DOHH2 (cell line): ENCODE measurements around the gene CCDC116.
A peak's percentile ranks its signal among the peaks of the same experiment; 100 is the strongest.

Experiments used
- H3F3A ChIP-seq: fragments of 200-600 bp; sonication (generic), shearing (Covaris generic); 2 replicates; pipeline ENCODE4 v1.6.0; 2016; ENCODE audit warnings: antibody characterized with exemption, mild to moderate bottlenecking; ENCODE audit not compliant: control insufficient read depth, insufficient read depth
- H3K27ac ChIP-seq: fragments of 200-600 bp; sonication (generic); 2 replicates; pipeline ENCODE4 v1.5.1; 2014; ENCODE audit warnings: low read depth, mild to moderate bottlenecking, low read length, moderate library complexity
- H3K27me3 ChIP-seq: fragments of 200-600 bp; sonication (generic); 2 replicates; pipeline ENCODE4 v1.6.1; 2014; ENCODE audit warnings: mild to moderate bottlenecking, low read length, mixed read lengths; ENCODE audit not compliant: control insufficient read depth
- H3K36me3 ChIP-seq: fragments of 200-600 bp; sonication (generic); 2 replicates; pipeline ENCODE4 v1.6.1; 2014; ENCODE audit warnings: mild to moderate bottlenecking, low read length, moderate library complexity, mixed read lengths; ENCODE audit not compliant: control insufficient read depth
- H3K4me1 ChIP-seq: fragments of 200-600 bp; sonication (generic); 2 replicates; pipeline ENCODE4 v1.6.1; 2014; ENCODE audit warnings: mild to moderate bottlenecking, low read length, mixed read lengths; ENCODE audit not compliant: control insufficient read depth
- H3K4me2 ChIP-seq: fragments of 200-600 bp; sonication (generic); 2 replicates; pipeline ENCODE4 v1.6.0; 2014; ENCODE audit warnings: mild to moderate bottlenecking, low read length, moderate library complexity
- H3K4me3 ChIP-seq: fragments of 200-600 bp; sonication (generic); 2 replicates; pipeline ENCODE4 v1.5.1; 2014; ENCODE audit warnings: mild to moderate bottlenecking, low read length, mixed read lengths
- H3K79me2 ChIP-seq: fragments of 200-600 bp; sonication (generic); 2 replicates; pipeline ENCODE4 v1.6.1; 2014; ENCODE audit warnings: mild to moderate bottlenecking, low read length, mixed read lengths; ENCODE audit not compliant: control insufficient read depth
- H3K9me2 ChIP-seq: fragments of 200-600 bp; sonication (generic); replicated peaks from 2 replicates; pipeline ENCODE4 v1.6.1; 2014; ENCODE audit warnings: mild to moderate bottlenecking, low read length, mixed read lengths; ENCODE audit not compliant: control insufficient read depth
- H3K9me3 ChIP-seq: fragments of 200-600 bp; sonication (generic); 2 replicates; pipeline ENCODE4 v1.6.1; 2014; ENCODE audit warnings: antibody characterized with exemption, low read length, mixed read lengths; ENCODE audit not compliant: control insufficient read depth, insufficient read depth
- H4K20me1 ChIP-seq: fragments of 200-600 bp; sonication (generic); 2 replicates; pipeline ENCODE4 v1.6.0; 2014; ENCODE audit warnings: low read depth, mild to moderate bottlenecking, antibody characterized with exemption, low read length, moderate library complexity; ENCODE audit not compliant: control insufficient read depth, insufficient read depth
- CTCF ChIP-seq: fragments of 200-600 bp; sonication (generic); IDR thresholded peaks from one replicate; pipeline ENCODE4 v1.5.1; 2014; ENCODE audit warnings: antibody characterized with exemption, mild to moderate bottlenecking, low read depth, low read length; ENCODE audit not compliant: poor library complexity, severe bottlenecking
- EZH2phosphoT487 ChIP-seq: fragments of 200-600 bp; sonication (generic); IDR thresholded peaks from 2 replicates; pipeline ENCODE4 v1.6.1; 2017; ENCODE audit warnings: borderline replicate concordance, mild to moderate bottlenecking, antibody characterized with exemption, low read length, moderate library complexity, mixed read lengths

The CCDC116 gene

GRCh38 chr22:21661991-21662390 lies 29.4 kb downstream of the CCDC116 start:
- H3K4me3 ChIP-seq, result no peak overlapping the region
- TF ChIP-seq EZH2phosphoT487, result no peak
- no peak for TF ChIP-seq CTCF
- no peaks in the 10 kb centered on the region for H3K9me2 ChIP-seq
- H3K79me2 ChIP-seq, result peaks cover 12% of the 10 kb centered on the region
- no peak overlapping the region for H3K27ac ChIP-seq
- 0 out of 2 replicates have a peak, but pooled peaks cover 3% of the 10 kb centered on the region for H3K36me3 ChIP-seq
- H3K9me3 ChIP-seq, result no peaks in the 10 kb centered on the region
- no peak overlapping the region for H3K4me2 ChIP-seq
- H3K27me3 ChIP-seq, result no peaks in the 10 kb centered on the region
- no peaks in the 10 kb centered on the region for H4K20me1 ChIP-seq
- H3K4me1 ChIP-seq, result peaks cover 30% of the 10 kb centered on the region
- 0 out of 2 replicates have a peak, but pooled peaks cover 2% of the 10 kb centered on the region for H3F3A ChIP-seq

- peaks cover 28% of the 10 kb centered on the region for H3K4me1 ChIP-seq
- H3F3A ChIP-seq, result no peaks in the 10 kb centered on the region
- H3K9me3 ChIP-seq, result no peaks in the 10 kb centered on the region
- no peaks in the 10 kb centered on the region for H3K9me2 ChIP-seq
- no peaks in the 10 kb centered on the region for H4K20me1 ChIP-seq
- H3K79me2 ChIP-seq, result peaks cover 26% of the 10 kb centered on the region
- H3K4me2 ChIP-seq, result no peak overlapping the region
- no peak overlapping the region for H3K4me3 ChIP-seq
- TF ChIP-seq EZH2phosphoT487 (no peak), CTCF (no peak)
- H3K36me3 ChIP-seq, result 0 out of 2 replicates have a peak, but pooled peaks cover 3% of the 10 kb centered on the region
- no peaks in the 10 kb centered on the region for H3K27me3 ChIP-seq
- H3K27ac ChIP-seq, result no peak overlapping the region
These were observed 31.2 kb downstream of the CCDC116 start for GRCh38 chr22:21663738-21664137.

- Histone ChIP-seq H3K9me2 (no peaks in the 10 kb centered on the region), H3K27ac (peak overlapping the region; percentile 71), H4K20me1 (no peaks in the 10 kb centered on the region), H3K79me2 (peaks cover 38% of the 10 kb centered on the region), H3F3A (peaks cover 2% of the 10 kb centered on the region; the same call in 1 of the 2 replicates), H3K36me3 (peaks cover 9% of the 10 kb centered on the region), H3K4me1 (peaks cover 39% of the 10 kb centered on the region), H3K27me3 (no peaks in the 10 kb centered on the region), H3K4me2 (peak overlapping the region; percentile 78), H3K4me3 (peak overlapping the region; percentile 90), H3K9me3 (no peaks in the 10 kb centered on the region)
- TF ChIP-seq EZH2phosphoT487, result no peak
- no peak for TF ChIP-seq CTCF
These were observed 32.7 kb downstream of the CCDC116 start for GRCh38 chr22:21665047-21665851.
